ENCODE data around the gene ZYX.

ZYX gene

DNA sequence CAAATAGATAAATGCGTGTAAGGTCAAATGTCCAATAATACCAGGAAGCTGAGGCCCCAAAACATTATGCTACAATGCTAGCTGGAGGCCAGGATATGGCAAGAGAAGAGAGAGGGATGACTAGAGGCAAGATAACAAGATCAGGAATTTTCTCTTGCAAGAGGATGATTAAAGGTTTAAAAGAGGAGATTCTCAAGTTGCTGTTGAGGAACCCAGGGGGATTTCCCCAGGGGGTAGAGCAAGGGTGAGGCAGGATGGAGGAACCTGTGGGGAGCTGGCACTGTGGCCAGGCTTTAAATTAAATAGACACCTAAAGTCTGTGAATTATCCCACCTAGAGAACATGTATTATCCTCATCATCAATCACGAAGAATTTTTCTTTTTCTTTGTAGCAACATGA lies 58.7 kb downstream of the ZYX start:
- no peak overlapping the region for H3K27ac ChIP-seq (ENCODE audit: low read depth, low read length)
- no peaks in the 10 kb centered on the region for H3K36me3 ChIP-seq (ENCODE audit: insufficient read depth, low read length)

More for the DNA sequence above, 58.7 kb downstream of the ZYX start:
- Histone ChIP-seq H3K27me3 (ENCODE audit: insufficient read depth, low read length) (peaks cover 44% of the 10 kb centered on the region), H2AFZ (ENCODE audit: low read length, unreplicated experiment) (no peak overlapping the region), H3K4me3 (ENCODE audit: low read depth, low read length) (no peak overlapping the region), H3K79me2 (ENCODE audit: control insufficient read depth, insufficient read depth, low read length, unreplicated experiment) (no peaks in the 10 kb centered on the region), H3K4me1 (ENCODE audit: control insufficient read depth, insufficient read depth, low read length, unreplicated experiment) (no peaks in the 10 kb centered on the region)
